ENCODE data around the gene INAFM1. TPM values are rescaled to one million over a fixed set of nuclear protein-coding genes. Genes with fewer than 3 reads are reported as not detected.
A peak's percentile ranks its signal among the peaks of the same experiment; 100 is the strongest.
"Not testable (repeated sequence)": the region's sequence is repeated elsewhere in the genome, so short reads cannot be mapped to it uniquely, and the experiment has no call there.

The INAFM1 gene
- total and polyA plus RNA-seq, 2 donors from 2014 or later: 17.0 to 28.4 TPM

DNA sequence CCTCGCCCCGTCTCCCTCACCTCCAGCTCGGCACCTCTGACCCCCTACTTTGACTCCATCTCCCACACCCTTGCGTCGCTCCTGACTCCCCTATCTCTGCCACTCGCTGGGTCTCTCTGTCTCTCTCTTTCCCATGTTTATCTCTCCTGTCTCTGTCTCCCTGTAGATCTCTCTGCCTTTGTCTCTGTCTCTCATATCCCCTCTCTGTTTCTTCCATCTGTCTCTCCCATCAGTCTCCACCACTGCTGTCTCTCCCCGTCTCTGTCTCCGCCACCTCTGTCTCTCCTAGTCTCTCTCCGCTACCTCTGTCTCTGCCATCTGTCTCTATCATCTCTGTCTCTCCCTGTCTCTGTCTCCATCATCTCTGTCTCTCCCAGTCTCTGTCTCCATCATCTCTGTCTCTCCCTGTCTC, 31.3 kb upstream of the INAFM1 start:
- TF ChIP-seq, protein P1, sequence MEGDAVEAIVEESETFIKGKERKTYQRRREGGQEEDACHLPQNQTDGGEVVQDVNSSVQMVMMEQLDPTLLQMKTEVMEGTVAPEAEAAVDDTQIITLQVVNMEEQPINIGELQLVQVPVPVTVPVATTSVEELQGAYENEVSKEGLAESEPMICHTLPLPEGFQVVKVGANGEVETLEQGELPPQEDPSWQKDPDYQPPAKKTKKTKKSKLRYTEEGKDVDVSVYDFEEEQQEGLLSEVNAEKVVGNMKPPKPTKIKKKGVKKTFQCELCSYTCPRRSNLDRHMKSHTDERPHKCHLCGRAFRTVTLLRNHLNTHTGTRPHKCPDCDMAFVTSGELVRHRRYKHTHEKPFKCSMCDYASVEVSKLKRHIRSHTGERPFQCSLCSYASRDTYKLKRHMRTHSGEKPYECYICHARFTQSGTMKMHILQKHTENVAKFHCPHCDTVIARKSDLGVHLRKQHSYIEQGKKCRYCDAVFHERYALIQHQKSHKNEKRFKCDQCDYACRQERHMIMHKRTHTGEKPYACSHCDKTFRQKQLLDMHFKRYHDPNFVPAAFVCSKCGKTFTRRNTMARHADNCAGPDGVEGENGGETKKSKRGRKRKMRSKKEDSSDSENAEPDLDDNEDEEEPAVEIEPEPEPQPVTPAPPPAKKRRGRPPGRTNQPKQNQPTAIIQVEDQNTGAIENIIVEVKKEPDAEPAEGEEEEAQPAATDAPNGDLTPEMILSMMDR (IDR thresholded peaks at IDR 0.05; ENCODE audit: borderline replicate concordance, extremely low read depth, insufficient read depth): no peak
- peak overlapping the region in 1 of 3 donors; percentile 1 for H3K9ac ChIP-seq (ENCODE audit: low read length in 3 of 3)
- peak overlapping the region in 2 of 3 donors; percentile 26 to 39 for H3K4me3 ChIP-seq (ENCODE audit: low read length in 3 of 3)
- no peak for FAIRE-seq
- intact Hi-C loops (cut with DNase I): no loop called here
- no peak for DNase-seq
- peaks cover 22% of the 10 kb centered on the region for H3K27me3 ChIP-seq (ENCODE audit: control insufficient read depth, insufficient read depth, low read length)
- H3K4me1 ChIP-seq (ENCODE audit: control insufficient read depth in 2 of 3, insufficient read depth in 2 of 3, low read depth in 1 of 3, low read length in 3 of 3): peaks cover 2 to 17% (median 7%) of the 10 kb centered on the region in 3 donors
- H3K36me3 ChIP-seq (ENCODE audit: control insufficient read depth in 2 of 3, insufficient read depth in 3 of 3, low read length in 3 of 3): no peaks in the 10 kb centered on the region
- H3K9me3 ChIP-seq (ENCODE audit: control insufficient read depth in 2 of 3, insufficient read depth in 1 of 3, low read length in 3 of 3): peaks cover 0 to 2% (median 0%) of the 10 kb centered on the region in 3 donors
- H3K27ac ChIP-seq (ENCODE audit: low read depth in 2 of 2, low read length in 2 of 2): peak overlapping the region in 1 of 2 donors; percentile 73

DNA sequence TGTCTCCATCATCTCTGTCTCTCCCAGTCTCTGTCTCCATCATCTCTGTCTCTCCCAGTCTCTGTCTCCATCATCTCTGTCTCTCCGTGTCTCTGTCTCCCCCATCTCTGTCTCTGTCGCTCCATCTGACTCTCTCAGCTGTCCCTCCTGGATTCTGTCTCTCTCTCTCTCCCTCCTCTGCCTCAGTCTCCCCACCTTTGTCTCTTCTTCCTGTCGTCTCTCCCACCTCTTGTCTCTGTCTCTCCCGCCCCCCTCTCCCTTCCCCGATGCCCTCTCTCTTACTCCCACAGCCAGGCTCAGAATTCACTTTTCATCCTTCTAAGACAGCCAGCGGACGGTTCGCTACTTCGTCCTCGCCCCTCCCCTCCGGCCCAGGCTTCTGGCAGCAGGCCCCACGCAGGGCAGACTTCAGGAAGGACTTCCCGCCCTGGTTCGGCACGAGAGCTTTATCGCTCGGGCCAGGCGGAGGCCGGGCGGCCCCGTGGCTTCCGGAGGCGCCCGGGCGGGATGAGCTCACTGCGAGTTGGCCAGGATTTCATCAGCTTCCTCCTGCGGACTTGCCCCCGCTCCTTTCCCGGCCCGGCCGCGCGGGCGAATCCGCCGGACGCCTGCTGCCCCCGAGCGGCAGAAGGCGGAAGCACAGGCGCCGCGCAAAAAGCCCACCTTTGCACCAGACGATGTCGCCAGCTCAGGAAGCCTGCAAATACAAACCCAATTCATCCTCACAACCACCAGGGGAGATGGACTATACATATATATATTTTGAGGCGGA, 30.7 kb upstream of the INAFM1 start:
- H3K9me3 ChIP-seq (ENCODE audit: control insufficient read depth in 2 of 3, insufficient read depth in 1 of 3, low read length in 3 of 3): peaks cover 0 to 2% (median 0%) of the 10 kb centered on the region in 3 donors
- intact Hi-C loops (cut with DNase I): no loop called here
- FAIRE-seq: no peak
- TF ChIP-seq, protein P1 (IDR thresholded peaks at IDR 0.05; ENCODE audit: borderline replicate concordance, extremely low read depth, insufficient read depth): peak; percentile 99
- peaks cover 2 to 17% (median 7%) of the 10 kb centered on the region in 3 donors for H3K4me1 ChIP-seq (ENCODE audit: control insufficient read depth in 2 of 3, insufficient read depth in 2 of 3, low read depth in 1 of 3, low read length in 3 of 3)
- peak overlapping the region; percentile 39 to 48 for H3K27ac ChIP-seq (ENCODE audit: low read depth in 2 of 2, low read length in 2 of 2)
- H3K4me3 ChIP-seq (ENCODE audit: low read length in 3 of 3): peak overlapping the region in 1 of 3 donors; percentile 26
- DNase-seq: peak; percentile 94 to 97 (median 95)
- H3K27me3 ChIP-seq (ENCODE audit: control insufficient read depth, insufficient read depth, low read length): peaks cover 19% of the 10 kb centered on the region
- H3K36me3 ChIP-seq (ENCODE audit: control insufficient read depth in 2 of 3, insufficient read depth in 3 of 3, low read length in 3 of 3): no peaks in the 10 kb centered on the region
- no peak overlapping the region for H3K9ac ChIP-seq (ENCODE audit: low read length in 3 of 3)

DNA sequence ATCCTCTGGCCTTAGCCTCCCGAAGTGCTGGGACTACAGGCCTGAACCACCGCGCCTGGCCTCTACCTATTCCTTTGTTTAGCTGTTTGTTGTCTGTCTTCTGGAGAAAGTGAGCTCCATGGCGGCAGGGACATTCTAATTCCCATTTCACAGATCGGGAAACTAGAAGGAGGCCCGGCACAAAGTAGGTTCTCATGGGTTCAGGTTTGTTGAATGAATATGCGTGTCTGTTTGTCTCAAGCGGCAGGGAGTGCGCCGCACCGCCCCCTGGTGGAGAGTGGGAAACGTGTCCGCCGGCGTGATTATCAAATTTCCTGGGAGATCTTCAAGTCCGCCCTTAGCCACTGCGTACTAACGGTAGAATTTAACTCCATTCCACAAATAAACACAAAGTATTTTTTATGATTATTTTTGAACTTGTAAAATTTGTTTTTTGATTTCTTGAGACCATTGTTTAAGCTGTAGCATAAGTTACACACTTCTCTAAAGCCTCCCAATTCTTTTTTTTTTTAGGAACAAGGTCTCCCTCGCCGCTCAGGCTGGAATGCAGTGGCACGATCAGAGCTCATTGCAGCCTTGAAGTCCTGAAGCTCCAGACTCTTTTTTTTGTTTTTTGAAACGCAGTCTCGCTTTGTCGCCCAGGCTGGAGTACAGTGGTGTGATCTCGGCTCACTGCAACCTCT, 27.2 kb upstream of the INAFM1 start:
- Histone ChIP-seq H3K4me3 (ENCODE audit: low read length in 3 of 3) (no peak overlapping the region), H3K4me1 (ENCODE audit: control insufficient read depth in 2 of 3, insufficient read depth in 2 of 3, low read depth in 1 of 3, low read length in 3 of 3) (peaks cover 2 to 13% (median 7%) of the 10 kb centered on the region in 3 donors), H3K27ac (ENCODE audit: low read depth in 2 of 2, low read length in 2 of 2) (no peak overlapping the region), H3K27me3 (ENCODE audit: control insufficient read depth, insufficient read depth, low read length) (no peaks in the 10 kb centered on the region), H3K9ac (ENCODE audit: low read length in 3 of 3) (no peak overlapping the region), H3K36me3 (ENCODE audit: control insufficient read depth in 2 of 3, insufficient read depth in 3 of 3, low read length in 3 of 3) (no peaks in the 10 kb centered on the region), H3K9me3 (ENCODE audit: control insufficient read depth in 2 of 3, insufficient read depth in 1 of 3, low read length in 3 of 3) (no peaks in the 10 kb centered on the region)
- DNase-seq: peak; percentile 82 to 88 (median 87)
- intact Hi-C loops (cut with DNase I): no loop called here
- no peak for FAIRE-seq
- TF ChIP-seq, protein P1 (IDR thresholded peaks at IDR 0.05; ENCODE audit: borderline replicate concordance, extremely low read depth, insufficient read depth): peak; percentile 92

DNA sequence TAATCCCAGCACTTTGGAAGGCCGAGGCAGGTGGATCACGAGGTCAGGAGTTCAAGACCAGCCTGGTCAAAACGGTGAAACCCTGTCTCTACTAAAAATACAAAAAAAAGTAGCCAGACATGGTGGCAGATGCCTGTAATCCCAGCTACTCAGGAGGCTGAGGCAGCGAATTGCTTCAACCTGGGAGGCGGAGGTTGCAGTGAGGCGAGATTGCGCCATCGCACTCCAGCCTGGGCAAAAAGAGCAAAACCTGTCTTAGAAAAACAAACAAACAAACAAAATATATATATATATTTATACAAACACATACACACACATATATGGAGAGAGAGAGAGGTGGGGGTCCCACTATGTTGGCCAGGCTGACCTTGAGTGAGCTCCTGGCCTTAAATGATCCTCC, 21.7 kb upstream of the INAFM1 start:
- H3K9me3 ChIP-seq (ENCODE audit: control insufficient read depth in 2 of 3, insufficient read depth in 1 of 3, low read length in 3 of 3); H3K4me1 ChIP-seq (ENCODE audit: control insufficient read depth in 2 of 3, insufficient read depth in 2 of 3, low read depth in 1 of 3, low read length in 3 of 3); H3K4me3 ChIP-seq (ENCODE audit: low read length in 3 of 3); intact Hi-C loops (cut with DNase I); H3K36me3 ChIP-seq (ENCODE audit: control insufficient read depth in 2 of 3, insufficient read depth in 3 of 3, low read length in 3 of 3); H3K27ac ChIP-seq (ENCODE audit: low read depth in 2 of 2, low read length in 2 of 2); H3K9ac ChIP-seq (ENCODE audit: low read length in 3 of 3); FAIRE-seq; H3K27me3 ChIP-seq (ENCODE audit: control insufficient read depth, insufficient read depth, low read length); DNase-seq: not testable (repeated sequence)

Data from kidney (tissue), 14 donors.